Right cardiac atrium (tissue), 5 donors: ENCODE measurements around the gene RASGEF1C. TPM values are rescaled to one million over a fixed set of nuclear protein-coding genes. Genes with fewer than 3 reads are reported as not detected.

Experiments
- ATAC-seq, 2 donors: fragments of 200-7000 bp; cut with Tn5 transposase; one replicate each; pipeline versions ENCODE4 v1.8.0 to v1.9.1; 2020; ENCODE audit warnings: moderate library complexity in 2 of 2, mild to moderate bottlenecking in 1 of 2
- DNase-seq, 3 donors: peaks; one replicate each; pipeline ENCODE4 v3.0.0-alpha.2; 2020
- H3K27ac ChIP-seq: one replicate; pipeline ENCODE4 v1.5.1; 2013; ENCODE audit warnings: mild to moderate bottlenecking, low read length, control low read depth, moderate library complexity
- H3K27me3 ChIP-seq: one replicate; pipeline ENCODE4 v1.6.1; 2013; ENCODE audit not compliant: control insufficient read depth, insufficient read depth
- H3K4me1 ChIP-seq: one replicate; pipeline ENCODE4 v1.6.1; 2013; ENCODE audit warnings: low read length; ENCODE audit not compliant: control insufficient read depth, insufficient read depth
- H3K4me3 ChIP-seq: one replicate; pipeline ENCODE4 v1.5.1; 2013; ENCODE audit warnings: low read length, control low read depth
- H3K9me3 ChIP-seq: one replicate; pipeline ENCODE4 v1.6.1; 2013; ENCODE audit warnings: low read length; ENCODE audit not compliant: control insufficient read depth
- WGBS: extraction: QIAGEN DNeasy Blood & Tissue Kit; methylation state at CpG from one replicate; pipeline ENCODE4 v1.1.7; 2013; 5-methylcytosine and 5-hydroxymethylcytosine counted together
- intact Hi-C, 4 donors: fragments of 100-400 bp; cut with DNase I; formaldehyde crosslinking; loops; one replicate each; pipeline versions ENCODE4 v1.11.0 to v1.14.0; 2022 to 2023
- polyA plus RNA-seq: library from polyadenylated mRNA; stranded (reverse); fragments of 200-250 nt; gene quantifications from one replicate; pipeline ENCODE4 v1.2.3, GENCODE V29; 2013
- total RNA-seq, 4 donors: library from RNA; stranded (reverse); fragmentation: NEBNext Ultra II Directional; extraction: Animal tissue kit (Norgen Biotek cat#: 25700); gene quantifications; one replicate each; pipeline ENCODE4 v1.2.1, GENCODE V29; 2021
- donor health status: healthy with polysubstance abuse.
- donor health status: DM: no; HTN: yes; CAD: no.
- donor health status: DM: no; HTN: no; CAD: no.
- donor health status: DM: no; HTN: yes; CAD: no; lungs with severe emphysema.
- donor health status: DM: yes; HTN: yes; CAD: no.

The RASGEF1C gene
- total and polyA plus RNA-seq, 5 donors: 0.39 to 0.82 (median 0.54) TPM

GRCh38 chr5:180052211-180052818 lies 156.7 kb downstream of the RASGEF1C start:
- Histone ChIP-seq H3K9me3 (no peaks in the 10 kb centered on the region), H3K4me1 (peaks cover 6% of the 10 kb centered on the region), H3K27me3 (no peaks in the 10 kb centered on the region), H3K27ac (no peak overlapping the region), H3K4me3 (no peak overlapping the region)
- DNase-seq (no peak), ATAC-seq (no peak)
- intact Hi-C loops: no loop called here
- WGBS: 90% methylated on average over 5 of the region's 5 CpGs

Other genes starting within 250 kb of the RASGEF1C start
- 10 to 100 TPM; 42.7 to 51.6 (median 48.4) TPM for gene RNF130, start 137.5 kb downstream of the RASGEF1C start, total RNA-seq
- gene RNF130, start 137.5 kb downstream of the RASGEF1C start, polyA plus RNA-seq: 40.8 TPM
- gene MAPK9, start 82.9 kb upstream of the RASGEF1C start, total RNA-seq: 10 to 100 TPM; 43.6 to 47.4 (median 46.1) TPM
- 20.1 TPM for gene MAPK9, start 82.9 kb upstream of the RASGEF1C start, polyA plus RNA-seq
- gene GFPT2, start 144.1 kb upstream of the RASGEF1C start, total RNA-seq: 10 to 100 TPM in 1 of 4 donors, 1 to 10 TPM in 3; 2.3 to 25.6 (median 7.0) TPM
- 5.7 TPM for gene GFPT2, start 144.1 kb upstream of the RASGEF1C start, polyA plus RNA-seq